G401.6 (cell line): ENCODE results near the gene NR6A1.

Experiments
- FAIRE-seq: peaks from 2 replicates; lab custom pipeline; 2012; peaks lifted over from hg19 to GRCh38; lab: Jason Lieb, UNC

NR6A1 gene

DNA sequence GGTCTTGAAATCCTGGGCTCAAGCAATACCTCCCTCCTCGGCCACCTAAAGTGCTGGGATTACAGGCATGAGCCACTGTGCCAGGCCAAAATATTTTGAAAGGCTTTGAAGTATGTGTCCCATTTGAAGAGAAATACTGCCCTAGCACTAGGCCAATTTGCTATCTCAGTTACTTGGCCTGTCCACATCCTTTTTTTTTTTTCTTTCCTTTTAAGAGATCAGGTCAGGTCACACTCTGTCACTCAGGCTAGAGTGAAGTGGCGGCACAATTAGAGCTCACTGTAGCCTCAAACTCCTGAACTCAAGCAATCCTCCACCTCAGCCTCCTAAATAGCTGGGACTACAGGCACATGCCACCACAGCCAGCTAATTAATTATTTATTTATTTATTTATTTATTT lies 84.2 kb downstream of the NR6A1 start:
- no peak for FAIRE-seq

DNA sequence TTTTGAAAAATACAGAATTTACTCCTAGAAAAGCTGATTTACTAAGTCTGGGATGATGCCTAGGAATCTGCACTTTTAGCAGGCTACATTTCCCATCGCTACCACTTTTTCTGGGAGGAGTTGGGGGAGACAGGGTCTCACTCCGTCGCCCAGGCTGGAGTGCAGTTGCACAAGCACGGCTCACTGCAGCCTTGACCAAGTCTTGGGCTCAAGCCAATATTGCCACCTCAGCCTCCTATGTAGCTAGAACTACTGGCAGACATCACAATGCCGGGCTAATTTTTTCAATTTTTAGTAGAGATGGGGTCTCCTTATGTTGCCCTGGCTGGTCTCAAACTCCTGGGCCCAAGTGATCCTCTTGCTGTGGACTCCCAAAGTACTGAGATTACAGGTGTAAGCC lies 85.9 kb downstream of the NR6A1 start:
- no peak for FAIRE-seq

DNA sequence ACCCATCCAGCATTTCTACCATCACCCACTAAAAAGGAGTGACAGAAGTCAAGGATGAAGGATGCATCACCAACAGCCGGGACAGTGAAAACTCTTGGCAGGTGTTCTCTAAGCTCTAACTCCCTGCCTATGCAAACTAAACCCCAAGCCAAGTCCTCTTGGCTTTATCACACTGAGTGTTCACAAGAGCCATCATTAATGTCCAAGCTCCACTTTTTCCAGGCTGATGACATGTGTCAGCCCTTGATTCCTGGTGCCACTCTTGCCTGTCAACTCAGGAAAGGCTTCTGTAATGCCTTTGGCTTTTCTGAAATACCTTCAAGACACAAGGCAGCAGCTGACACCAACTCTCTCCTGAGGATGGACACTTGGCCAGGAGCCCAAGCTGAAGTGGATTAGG lies 86.9 kb downstream of the NR6A1 start:
- no peak for FAIRE-seq

- FAIRE-seq, result no peak
These were observed 88.1 kb downstream of the NR6A1 start for GRCh38 chr9:124683043-124683442.

DNA sequence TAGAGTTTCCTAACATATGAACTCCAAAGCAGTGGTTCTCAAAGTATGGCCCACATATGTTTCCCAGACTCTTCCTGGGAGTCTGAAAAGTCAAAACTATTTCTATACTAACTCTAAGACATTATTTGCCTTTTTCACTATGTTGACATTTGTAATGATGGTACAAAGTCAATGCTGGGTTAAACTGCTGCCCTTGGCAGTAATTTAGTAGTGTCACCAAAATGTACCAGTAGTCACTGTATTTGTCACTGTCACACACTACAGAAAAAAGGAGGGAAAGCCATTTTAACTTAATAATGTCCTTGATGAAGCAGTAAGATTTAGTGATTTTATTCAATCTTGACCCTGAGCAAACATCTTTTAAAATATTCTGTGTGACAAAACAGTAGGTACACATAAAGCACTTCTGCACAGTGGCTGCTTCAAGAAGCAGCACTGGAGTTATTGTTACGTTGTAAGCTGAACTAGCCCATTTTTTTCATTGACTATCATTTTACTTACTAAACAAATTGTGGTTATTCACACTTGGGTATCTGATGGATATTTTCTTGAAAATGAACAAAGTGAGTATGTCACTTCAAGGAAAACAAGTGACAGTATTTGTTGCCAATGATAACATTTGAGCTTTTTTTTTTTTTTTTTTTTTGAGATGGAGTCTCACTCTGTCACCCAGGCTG lies 90.3 kb downstream of the NR6A1 start:
- no peak for FAIRE-seq

DNA sequence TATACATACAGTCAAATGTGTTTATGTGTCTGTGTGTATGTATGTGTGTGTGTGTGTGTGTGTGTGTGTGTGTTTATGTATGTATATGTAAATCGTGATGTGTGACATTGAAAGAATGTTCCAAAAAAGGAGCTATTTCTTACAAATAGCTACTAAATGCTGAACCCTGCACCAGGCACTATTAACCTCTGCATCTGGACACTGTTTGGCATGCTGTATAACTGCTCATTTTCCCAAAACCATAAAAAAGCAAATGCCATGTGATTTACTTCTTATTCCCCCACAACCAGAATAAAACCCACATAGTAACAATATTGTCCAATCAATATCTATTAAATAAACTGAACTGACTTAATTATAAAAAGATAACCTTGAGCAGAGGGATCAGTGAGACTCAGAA lies 91.1 kb downstream of the NR6A1 start:
- no peak for FAIRE-seq

DNA sequence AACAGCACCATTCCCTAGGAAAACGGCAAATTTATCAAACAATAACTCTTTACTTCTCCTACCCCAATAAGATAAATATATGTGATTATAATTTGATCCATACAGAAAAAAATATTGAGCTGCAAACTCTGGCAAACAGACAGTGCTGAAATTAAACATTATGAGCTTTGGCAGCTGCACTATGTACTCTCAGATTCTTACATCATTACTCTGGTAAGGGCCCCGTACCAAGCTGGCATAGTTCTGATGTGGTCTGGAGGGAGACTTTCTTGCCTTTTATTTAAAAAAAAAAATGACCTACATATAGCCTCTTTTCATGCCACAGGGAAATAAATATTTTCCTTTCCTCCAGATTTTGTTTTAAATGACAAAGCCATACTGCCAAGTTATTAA lies 95.0 kb downstream of the NR6A1 start:
- FAIRE-seq, result no peak

DNA sequence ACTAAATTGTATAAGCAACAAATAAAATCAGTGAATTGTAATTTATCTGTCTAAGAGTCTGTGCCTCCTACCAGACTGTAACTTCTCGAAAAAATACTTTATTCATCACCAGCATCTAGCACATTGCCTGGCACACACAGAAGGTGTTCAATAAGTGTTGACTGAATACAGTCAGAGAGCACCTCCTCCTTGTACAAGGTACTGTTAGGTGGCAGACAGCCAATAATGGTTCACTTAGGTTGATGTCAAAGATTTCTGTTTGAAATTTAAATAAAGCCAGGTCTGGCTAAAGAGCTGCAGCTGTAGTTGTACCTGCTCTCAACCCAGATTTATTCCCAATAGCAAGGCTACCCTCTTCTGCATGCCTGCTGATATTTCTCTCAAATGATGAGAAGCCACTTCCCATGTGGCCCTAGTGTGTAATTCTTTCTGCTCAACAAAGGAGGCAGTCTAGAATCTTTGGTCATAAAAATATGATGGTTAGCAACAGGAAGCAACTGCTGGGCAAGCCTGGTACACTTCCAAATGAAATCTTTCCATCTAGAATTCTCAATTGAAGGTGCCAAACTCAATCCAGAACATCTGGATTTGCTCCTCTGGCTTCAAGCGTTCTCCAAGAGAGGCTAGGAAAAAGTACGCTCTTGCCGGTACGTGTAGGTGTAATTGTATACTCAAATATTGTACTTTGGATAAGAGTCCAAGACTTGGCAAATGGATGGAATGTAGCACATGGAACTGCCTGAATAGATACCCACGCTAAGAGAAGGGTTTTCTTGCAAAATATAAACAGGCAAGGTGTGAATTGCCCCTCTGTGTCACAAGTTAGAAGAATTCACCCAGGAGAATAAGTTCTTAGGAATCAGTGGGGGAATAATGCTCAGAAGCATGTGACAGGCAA lies 95.6 kb downstream of the NR6A1 start:
- no peak for FAIRE-seq

GRCh38 chr9:124674651-124675050 lies 96.5 kb downstream of the NR6A1 start:
- FAIRE-seq, result no peak

DNA sequence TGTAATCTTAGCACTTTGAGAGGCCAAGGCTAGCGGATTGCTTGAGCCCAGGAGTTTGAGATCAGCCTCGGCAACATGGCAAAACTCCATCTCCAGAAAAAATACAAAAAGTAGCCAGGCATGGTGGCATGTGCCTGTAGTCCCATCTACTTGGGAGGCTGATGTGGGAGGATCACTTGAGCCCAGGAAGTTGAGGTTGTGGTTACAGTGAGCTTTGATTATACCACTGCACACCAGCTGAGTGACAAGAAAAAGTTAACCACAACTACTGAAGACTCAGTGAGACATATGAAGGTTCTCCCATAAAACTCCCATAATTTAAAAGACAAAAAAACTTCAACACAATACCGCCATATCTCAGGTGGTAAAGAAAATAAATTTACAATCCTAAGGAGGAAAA lies 98.0 kb downstream of the NR6A1 start:
- no peak for FAIRE-seq

DNA sequence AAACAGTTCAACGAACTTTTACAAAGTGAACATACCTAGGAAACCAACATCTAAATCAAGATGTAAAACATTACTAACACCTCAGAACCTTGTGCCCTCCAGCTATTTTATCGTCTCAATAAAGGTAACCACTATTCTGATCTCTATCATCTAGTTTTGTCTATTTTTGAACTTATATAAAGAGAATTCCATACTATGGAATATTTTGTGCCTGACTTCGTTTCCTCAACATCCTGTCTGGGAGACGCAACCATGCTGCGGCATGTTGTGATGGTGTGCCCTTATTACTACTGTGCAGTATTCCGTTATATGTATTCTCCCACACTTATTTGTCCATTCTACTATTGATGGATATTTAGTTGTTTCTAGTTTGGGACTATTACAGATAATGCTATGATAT lies 99.2 kb downstream of the NR6A1 start:
- FAIRE-seq, result no peak

DNA sequence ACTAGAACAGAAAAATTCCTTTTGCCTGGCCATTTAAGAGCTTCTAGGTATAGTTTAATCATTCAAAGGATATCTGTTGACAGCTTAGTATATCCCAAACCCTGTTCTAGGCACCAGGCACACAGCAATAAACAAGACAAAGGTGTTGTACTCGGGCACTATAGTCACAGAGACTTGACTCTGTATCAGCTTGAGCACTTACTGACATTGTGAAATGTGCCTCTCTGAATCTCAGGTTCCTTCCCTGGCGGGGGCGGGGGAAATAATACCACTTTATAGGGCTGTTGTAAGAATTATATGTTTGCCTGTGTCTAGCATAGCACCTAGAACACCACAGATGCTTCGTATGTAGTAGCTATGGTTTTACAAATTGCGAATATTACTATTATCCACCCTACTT lies 104.5 kb downstream of the NR6A1 start:
- FAIRE-seq, result no peak

DNA sequence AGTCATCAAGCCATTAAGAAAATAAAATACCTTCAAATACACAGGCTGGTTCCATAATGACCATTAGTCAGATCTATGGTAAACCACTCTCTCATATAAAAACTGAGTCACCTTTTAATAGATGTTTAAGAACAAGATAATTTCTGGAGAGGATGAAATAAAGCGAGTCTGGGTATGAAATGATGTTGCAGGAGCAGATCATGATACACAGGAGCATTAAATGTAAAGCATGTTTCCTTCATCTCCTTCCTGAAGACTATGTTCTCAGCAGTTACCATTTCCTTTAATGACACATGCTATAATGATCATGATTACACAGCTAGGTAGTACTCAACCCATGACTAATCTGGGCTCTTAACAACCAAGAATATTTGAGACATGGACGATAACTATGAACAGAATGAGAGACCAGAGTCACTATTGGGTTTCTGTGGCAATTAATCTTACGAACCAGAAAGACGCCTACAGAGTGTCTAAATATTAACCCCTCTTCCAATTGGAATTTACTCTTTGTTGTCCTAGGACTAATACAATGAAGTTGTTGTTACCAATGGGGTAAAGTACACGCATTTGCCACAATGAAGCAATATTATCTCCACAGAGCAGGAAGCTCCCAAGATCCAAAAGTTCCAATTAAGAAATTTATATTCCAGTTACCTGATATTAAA lies 105.6 kb downstream of the NR6A1 start:
- FAIRE-seq, result no peak

DNA sequence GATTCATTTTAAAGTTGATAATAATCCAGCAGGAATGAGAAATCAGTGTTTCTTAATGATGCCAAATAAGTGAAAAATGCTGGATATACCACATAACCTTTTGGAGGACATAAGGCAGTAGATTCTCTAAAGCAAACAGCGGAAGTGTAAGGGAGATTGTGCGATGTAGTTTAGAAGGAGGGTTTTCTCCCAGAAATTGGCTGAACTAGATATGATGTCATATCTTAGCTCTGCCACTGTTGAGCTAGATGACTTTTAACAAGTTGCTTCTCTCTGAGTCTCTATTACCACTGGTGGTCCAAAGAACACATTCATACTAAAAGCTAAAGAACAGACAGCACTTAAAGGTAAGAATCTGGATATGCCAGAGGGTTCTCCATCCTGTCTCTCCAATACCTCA lies 107.0 kb downstream of the NR6A1 start:
- no peak for FAIRE-seq

- peak; percentile 51 for FAIRE-seq
These were observed 107.8 kb downstream of the NR6A1 start for GRCh38 chr9:124663046-124663961.

- no peak for FAIRE-seq
These were observed 108.5 kb downstream of the NR6A1 start for GRCh38 chr9:124662561-124662960.

GRCh38 chr9:124661271-124661670 lies 109.8 kb downstream of the NR6A1 start:
- FAIRE-seq, result no peak

GRCh38 chr9:124660341-124660801 lies 110.7 kb downstream of the NR6A1 start:
- FAIRE-seq, result peak; percentile 79

DNA sequence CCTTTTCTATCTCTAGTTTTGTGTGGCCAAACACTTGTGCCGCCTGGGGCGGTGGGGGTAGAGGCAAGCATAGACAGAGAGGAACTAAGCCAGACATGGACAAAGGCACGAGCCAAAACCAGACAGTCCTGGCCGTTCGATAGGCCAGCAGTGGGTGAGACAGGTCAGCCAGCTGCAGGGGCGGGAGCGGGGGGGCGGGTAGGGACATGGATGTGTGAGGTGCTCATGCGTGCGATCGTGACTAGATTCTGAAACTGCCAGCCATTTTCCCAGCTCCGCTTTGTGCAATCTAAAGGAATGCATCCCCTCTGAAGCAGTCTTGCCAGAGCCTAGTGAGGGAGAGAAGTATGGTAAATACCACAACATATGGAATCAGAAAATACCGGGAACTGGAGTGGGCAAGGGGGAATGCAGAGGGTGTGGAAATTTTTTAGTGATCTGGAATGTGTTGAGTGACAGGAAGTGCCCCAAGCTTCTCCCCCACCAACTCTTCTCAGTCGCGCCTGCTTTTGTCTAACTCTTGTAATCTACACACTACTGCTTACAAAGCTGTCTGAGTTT lies 111.9 kb downstream of the NR6A1 start:
- FAIRE-seq, result peak; percentile 95

DNA sequence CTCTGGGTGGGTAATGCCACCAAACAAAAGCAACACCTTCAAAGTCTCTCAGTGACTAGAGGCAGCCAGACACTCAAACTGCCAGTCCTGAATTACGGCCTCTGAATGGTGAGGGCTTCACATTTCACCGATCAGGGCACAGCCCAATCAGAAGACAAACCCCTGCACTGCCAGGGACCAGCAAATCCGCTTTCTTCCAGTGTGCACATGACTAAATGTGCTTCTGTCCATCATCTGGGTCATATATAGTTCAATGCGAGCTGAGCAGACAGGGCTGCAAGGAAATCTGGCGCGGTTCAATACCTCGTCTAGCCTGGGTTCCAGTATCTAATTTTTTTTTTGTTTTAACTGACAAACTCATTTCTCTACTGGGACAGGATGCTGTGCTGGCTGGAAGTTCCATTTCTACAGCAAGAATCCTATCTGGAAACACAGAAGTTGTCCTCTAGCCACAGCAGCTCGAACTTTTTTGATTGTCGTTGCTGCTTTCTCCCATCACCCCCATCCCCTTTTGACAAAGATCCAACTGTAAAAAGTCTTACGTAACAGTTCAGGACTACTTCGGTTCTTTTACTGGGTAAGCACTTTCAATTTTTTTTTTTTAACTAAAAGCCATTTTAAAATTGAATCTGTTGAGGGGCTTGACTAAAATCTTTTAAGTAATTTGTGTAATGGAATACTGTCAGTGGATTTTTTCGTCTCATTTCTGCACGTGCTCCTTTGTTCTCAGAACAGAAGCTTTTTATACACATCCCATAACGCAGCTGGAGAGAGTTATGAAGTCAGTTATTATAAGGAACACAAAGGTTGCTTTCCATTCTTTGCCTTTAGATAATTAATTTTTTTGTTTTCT lies 112.7 kb downstream of the NR6A1 start:
- FAIRE-seq, result peak; percentile 99

GRCh38 chr9:124657516-124657915 lies 113.6 kb downstream of the NR6A1 start:
- FAIRE-seq, result no peak
